Activated CD4-positive, alpha-beta T cell treated with anti-CD3 and anti-CD28 coated beads, Interleukin-2, amount 10 ng/mL, durations not matched to agents 24 days and 14 days (primary cell): ENCODE data around the gene SENP7. TPM values are rescaled to one million over a fixed set of nuclear protein-coding genes. Genes with fewer than 3 reads are reported as not detected.
A peak's percentile ranks its signal among the peaks of the same experiment; 100 is the strongest.

ENCODE experiments used
- DNase-seq: peaks from one replicate; pipeline ENCODE4 v3.0.0; 2022
- H3K27ac Mint-ChIP-seq: one replicate; pipeline ENCODE4 v1.8.0; 2022; ENCODE audit warnings: mild to moderate bottlenecking, mixed read lengths
- H3K27me3 Mint-ChIP-seq: one replicate; pipeline ENCODE4 v1.8.0; 2022; ENCODE audit warnings: mixed read lengths
- H3K36me3 Mint-ChIP-seq: one replicate; pipeline ENCODE4 v1.8.0; 2022; ENCODE audit warnings: low read depth, mild to moderate bottlenecking, mixed read lengths
- H3K4me1 Mint-ChIP-seq: one replicate; pipeline ENCODE4 v1.8.0; 2021; ENCODE audit warnings: mixed read lengths
- H3K4me3 Mint-ChIP-seq: one replicate; pipeline ENCODE4 v1.8.0; 2022; ENCODE audit warnings: mild to moderate bottlenecking, moderate library complexity, mixed read lengths
- H3K9me3 Mint-ChIP-seq: one replicate; pipeline ENCODE4 v1.8.0; 2021; ENCODE audit warnings: mixed read lengths
- intact Hi-C: fragments of 100-400 bp; cut with micrococcal nuclease; formaldehyde crosslinking; loops from one replicate; pipeline ENCODE4 v1.15.1; 2023
- total RNA-seq: library from RNA; stranded (reverse); gene quantifications from 2 replicates; pipeline ENCODE4 v1.2.3, GENCODE V29; 2022

SENP7 gene
- total RNA-seq, 1 donor from 2014 or later = 9.5 TPM

DNA sequence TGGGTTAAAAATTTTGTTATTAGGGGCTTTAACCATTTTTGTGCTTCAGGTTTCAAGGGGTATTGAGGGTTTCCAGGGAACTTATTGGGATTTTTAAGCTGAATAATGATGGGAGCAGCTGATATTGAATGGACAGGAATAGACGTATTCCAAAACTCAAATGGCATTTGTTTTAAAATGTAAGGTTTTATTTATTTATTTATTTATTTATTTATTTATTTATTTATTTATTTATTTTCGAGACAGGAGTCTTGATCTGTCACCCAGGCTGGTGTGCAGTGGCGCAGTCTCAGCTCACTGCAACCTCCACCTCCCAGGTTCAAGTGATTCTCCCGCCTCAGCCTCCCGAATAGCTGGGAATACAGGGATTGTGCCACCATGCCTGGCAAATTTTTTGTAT, 22.2 kb upstream of the SENP7 start:
- DNase-seq = no peak
- intact Hi-C loops = no loop called here
- Mint-ChIP-seq H3K36me3 (peaks cover 3% of the 10 kb centered on the region), H3K4me1 (peaks cover 21% of the 10 kb centered on the region), H3K27me3 (peaks cover 3% of the 10 kb centered on the region), H3K27ac (no peak overlapping the region), H3K9me3 (peaks cover 6% of the 10 kb centered on the region), H3K4me3 (no peak overlapping the region)

DNA sequence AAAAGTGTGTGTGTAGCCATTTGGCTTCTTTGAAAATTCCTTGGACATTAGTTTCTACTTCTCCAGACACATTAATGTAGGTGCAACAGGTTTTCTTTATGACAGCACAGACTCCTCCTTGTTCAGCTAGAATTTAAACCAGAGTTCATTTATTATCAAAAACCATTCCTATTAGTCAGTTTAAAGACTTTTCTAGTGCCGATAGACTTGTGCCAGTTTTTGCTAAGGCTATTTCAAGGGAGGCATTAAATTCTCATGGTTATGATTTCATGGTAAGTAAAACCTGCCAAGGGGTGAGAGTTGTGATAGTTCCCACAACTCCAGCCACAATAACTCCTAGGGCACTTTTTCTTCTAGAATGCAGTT, 20.6 kb upstream of the SENP7 start:
- peaks cover 26% of the 10 kb centered on the region for H3K4me1 Mint-ChIP-seq

DNA sequence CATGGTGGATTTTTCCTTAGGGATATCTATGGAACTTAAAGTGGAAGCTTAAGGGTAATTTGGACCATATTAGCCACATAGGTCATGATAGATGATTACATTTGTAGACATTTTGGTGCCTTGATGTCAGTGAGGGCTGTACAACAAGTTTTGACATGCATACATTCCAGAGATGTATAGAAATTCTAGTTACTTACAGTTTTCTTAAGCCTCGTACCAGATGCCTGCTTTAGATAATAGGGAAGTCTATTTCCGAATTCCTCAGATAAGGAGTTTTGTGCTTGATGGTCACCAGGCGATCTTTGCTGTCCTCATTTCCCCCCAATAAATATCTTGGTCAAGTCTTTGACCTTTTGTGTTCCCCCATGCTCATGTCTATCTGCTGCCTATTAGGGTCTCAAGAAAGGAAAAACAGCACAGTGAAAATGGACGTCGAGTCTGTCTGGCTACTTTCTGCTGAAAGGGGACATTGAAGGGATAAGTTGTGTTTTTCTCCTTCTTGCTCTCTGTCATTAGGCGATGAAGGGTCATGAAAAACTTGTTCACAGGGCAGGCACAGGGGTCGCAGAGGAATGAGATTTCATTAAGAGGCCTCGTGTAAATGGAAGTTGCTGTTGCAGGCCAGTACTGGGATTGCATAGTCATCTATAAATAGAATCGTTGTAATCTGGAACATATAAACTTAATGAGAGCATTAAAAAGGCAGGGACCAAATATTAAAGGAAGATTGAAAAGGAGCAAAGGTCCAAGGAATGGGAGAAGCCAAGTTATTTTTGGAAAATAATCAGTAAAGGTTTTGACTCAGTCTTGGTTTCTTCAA, 20.0 kb upstream of the SENP7 start:
- H3K4me3 Mint-ChIP-seq = no peak overlapping the region
- peaks cover 6% of the 10 kb centered on the region for H3K9me3 Mint-ChIP-seq
- H3K4me1 Mint-ChIP-seq = peaks cover 26% of the 10 kb centered on the region
- intact Hi-C loops = no loop called here
- DNase-seq = no peak
- peaks cover 4% of the 10 kb centered on the region for H3K36me3 Mint-ChIP-seq
- no peak overlapping the region for H3K27ac Mint-ChIP-seq
- H3K27me3 Mint-ChIP-seq = no peaks in the 10 kb centered on the region

More for the DNA sequence above, 20.6 kb upstream of the SENP7 start:
- Mint-ChIP-seq H3K27ac (no peak overlapping the region), H3K36me3 (peaks cover 4% of the 10 kb centered on the region), H3K9me3 (peaks cover 6% of the 10 kb centered on the region), H3K27me3 (no peaks in the 10 kb centered on the region), H3K4me3 (no peak overlapping the region)
- DNase-seq = no peak
- intact Hi-C loops = no loop called here

DNA sequence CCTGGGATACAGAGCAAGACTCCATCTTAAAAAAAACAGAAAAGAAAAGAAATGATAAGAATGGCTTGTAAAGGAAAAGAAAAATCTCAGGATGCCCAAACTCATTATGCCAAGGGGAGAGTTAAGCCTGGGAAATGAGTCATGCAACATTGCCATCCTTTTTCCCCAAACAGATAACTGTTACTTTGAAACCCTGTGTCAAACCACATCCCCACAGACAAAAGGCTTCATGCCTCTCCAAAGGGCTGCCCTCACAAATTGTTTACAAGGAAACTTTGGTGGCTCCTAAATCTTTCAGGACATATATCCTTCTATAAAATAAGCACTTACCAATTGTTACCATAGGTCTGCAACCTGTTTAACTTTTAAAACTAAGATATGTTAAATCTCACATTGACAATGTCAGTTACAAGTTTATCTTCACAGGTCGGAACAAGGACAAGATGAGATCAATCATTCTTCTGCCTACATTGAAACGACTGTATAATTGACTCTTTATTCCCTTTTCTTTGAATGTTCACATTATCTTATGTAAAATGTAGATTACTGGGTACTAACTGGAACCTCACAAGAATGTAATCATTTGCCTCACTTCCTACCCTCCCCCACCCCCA, 18.6 kb upstream of the SENP7 start:
- Mint-ChIP-seq H3K4me1 (peaks cover 26% of the 10 kb centered on the region), H3K36me3 (peaks cover 7% of the 10 kb centered on the region), H3K27me3 (no peaks in the 10 kb centered on the region), H3K27ac (peak overlapping the region; percentile 56), H3K4me3 (peak overlapping the region; percentile 21), H3K9me3 (peaks cover 16% of the 10 kb centered on the region)
- peak; percentile 65 for DNase-seq
- intact Hi-C loops = loop anchor here (1.0 kb wide), 1 partner anchor 13 kb away; no protein-coding TSS in a partner anchor

DNA sequence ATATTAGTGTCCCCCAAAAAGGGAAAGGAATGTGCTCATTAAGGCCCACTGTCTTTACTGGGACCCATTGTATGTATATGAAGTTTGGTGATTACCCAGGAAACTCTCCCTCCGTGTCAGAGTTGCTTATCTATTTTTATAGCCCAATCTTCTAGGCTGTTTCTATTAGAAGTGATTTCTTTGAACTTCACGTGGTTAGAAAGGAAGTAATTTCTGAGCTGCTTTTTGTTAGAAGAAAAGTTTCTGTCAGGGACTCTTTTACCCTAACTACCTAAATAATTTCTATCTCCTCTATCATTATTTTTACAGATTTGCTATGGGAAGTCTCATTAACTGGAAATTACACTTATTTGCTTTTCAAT, 17.7 kb upstream of the SENP7 start:
- peaks cover 14% of the 10 kb centered on the region for H3K9me3 Mint-ChIP-seq
- intact Hi-C loops = loop anchor here (1.0 kb wide), 1 partner anchor 12 kb away; no protein-coding TSS in a partner anchor
- no peak overlapping the region for H3K27ac Mint-ChIP-seq
- H3K27me3 Mint-ChIP-seq = no peaks in the 10 kb centered on the region
- peak overlapping the region; percentile 2 for H3K4me3 Mint-ChIP-seq
- H3K36me3 Mint-ChIP-seq = peaks cover 7% of the 10 kb centered on the region
- no peak for DNase-seq
- H3K4me1 Mint-ChIP-seq = peaks cover 26% of the 10 kb centered on the region

DNA sequence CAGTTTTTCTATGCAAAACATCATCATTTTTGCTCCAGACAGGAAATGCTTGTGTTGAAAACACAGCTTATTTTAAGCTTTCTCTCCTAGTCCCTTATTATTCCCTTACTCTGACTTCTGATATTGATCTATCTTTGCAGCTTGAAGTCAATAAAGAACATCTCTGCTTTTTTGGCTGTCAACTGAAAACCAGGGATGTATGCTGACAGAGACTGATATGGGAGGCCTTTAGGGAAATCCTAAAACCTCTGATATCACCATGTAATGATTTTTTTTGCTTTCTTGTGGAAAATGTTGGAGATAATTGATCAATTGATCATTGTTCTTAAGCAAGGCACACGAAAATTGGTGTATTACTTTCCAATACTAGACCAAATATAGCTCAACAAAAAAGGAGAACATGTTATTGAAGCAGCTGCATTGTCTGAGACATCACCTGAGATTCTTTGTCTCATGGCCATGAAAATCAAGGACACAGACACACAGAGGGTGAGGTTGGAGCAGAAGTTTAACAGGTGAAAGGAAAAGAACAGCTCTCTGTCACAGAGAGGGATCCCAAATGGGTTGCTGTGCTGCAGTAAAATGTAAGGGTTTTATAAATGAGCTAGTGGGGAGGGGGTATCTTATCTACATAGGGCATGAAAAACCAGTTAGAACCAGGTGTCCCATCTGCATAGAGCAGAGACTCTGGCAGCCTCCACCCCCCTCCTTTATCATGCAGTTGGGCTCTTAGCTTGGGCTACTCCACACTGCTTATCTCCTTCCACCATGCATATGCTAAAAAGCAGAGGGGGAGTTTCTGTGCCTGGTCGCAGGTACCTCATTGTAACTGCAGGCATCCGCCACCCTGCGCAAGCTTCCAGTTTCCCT, 17.0 kb upstream of the SENP7 start:
- H3K27ac Mint-ChIP-seq = no peak overlapping the region
- peaks cover 16% of the 10 kb centered on the region for H3K9me3 Mint-ChIP-seq
- peaks cover 26% of the 10 kb centered on the region for H3K4me1 Mint-ChIP-seq
- no peaks in the 10 kb centered on the region for H3K27me3 Mint-ChIP-seq
- H3K4me3 Mint-ChIP-seq = peak overlapping the region; percentile 2
- intact Hi-C loops = no loop called here
- H3K36me3 Mint-ChIP-seq = peaks cover 10% of the 10 kb centered on the region
- DNase-seq = no peak

DNA sequence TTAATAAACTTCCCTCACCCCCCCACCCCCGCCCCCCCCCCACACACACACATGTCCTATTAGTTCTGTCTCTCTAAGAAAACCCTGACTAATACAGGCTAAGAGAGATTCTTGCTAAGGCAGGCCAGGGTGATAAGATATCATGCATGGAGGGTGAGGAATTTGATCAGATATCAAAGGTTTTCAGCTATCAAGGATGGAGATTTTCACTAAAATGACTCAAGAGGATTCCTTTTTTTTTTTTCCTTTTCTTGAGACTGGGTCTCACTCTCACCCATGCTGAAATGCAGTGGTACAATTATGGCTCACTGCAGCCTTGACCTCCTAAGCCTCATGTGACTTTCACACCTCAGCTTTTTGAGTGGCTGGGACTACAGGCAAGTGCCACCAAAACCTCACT, 14.9 kb upstream of the SENP7 start:
- no peak overlapping the region for H3K4me3 Mint-ChIP-seq
- no peak overlapping the region for H3K27ac Mint-ChIP-seq
- no peaks in the 10 kb centered on the region for H3K27me3 Mint-ChIP-seq
- H3K9me3 Mint-ChIP-seq = peaks cover 20% of the 10 kb centered on the region
- no peak for DNase-seq
- H3K4me1 Mint-ChIP-seq = peaks cover 26% of the 10 kb centered on the region
- intact Hi-C loops = no loop called here
- H3K36me3 Mint-ChIP-seq = peaks cover 19% of the 10 kb centered on the region

DNA sequence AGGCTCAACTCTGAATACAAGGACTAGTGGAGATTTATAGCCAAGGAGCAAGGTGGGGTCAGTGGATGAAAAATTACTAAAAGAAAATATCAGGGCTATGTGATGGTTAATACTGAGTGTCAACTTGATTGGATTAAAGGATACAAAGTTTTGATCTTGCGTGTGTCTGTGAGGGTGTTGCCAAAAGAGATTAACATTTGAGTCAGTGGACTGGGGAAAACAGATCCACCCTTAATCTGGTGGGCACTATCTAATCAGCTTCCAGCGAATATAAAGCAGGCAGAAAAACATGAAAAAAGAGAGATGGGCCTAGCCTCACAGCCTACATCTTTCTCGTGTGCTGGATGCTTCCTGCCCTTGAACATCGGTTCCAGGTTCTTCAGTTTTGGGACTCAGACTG, 14.4 kb upstream of the SENP7 start:
- H3K27me3 Mint-ChIP-seq = no peaks in the 10 kb centered on the region

DNA sequence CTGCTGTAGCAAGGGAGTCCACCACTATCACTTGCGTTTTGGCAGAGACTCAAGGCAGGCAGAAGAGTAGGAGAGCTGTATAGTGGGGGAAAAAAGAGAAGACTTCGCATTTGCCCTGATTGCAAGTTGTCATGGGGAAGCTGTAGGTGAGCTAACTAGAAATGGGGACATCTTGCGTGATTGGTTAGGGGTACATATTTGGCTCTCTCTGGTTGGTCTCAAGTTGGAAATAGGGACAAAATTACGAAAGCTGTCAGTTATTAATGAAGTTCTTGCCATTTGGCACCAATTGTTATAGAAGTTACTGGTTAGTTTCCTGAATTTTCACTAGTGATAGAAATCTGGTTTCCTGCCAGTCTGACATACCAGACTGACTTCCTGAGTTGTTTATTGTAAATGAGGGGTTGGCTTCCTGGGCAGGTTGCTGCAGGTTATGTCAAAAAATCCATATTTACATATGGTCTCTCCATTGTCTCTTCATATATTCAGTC, 8.2 kb upstream of the SENP7 start:
- Mint-ChIP-seq H3K4me3 (peak overlapping the region; percentile 72), H3K27ac (peak overlapping the region; percentile 79), H3K9me3 (peaks cover 9% of the 10 kb centered on the region), H3K36me3 (peaks cover 17% of the 10 kb centered on the region), H3K4me1 (peaks cover 39% of the 10 kb centered on the region), H3K27me3 (no peaks in the 10 kb centered on the region)
- intact Hi-C loops = no loop called here
- peak; percentile 66 for DNase-seq

More for the DNA sequence above, 14.4 kb upstream of the SENP7 start:
- H3K9me3 Mint-ChIP-seq = peaks cover 20% of the 10 kb centered on the region
- H3K36me3 Mint-ChIP-seq = peaks cover 20% of the 10 kb centered on the region
- intact Hi-C loops = no loop called here
- no peak for DNase-seq
- no peak overlapping the region for H3K27ac Mint-ChIP-seq
- peaks cover 26% of the 10 kb centered on the region for H3K4me1 Mint-ChIP-seq
- no peak overlapping the region for H3K4me3 Mint-ChIP-seq

DNA sequence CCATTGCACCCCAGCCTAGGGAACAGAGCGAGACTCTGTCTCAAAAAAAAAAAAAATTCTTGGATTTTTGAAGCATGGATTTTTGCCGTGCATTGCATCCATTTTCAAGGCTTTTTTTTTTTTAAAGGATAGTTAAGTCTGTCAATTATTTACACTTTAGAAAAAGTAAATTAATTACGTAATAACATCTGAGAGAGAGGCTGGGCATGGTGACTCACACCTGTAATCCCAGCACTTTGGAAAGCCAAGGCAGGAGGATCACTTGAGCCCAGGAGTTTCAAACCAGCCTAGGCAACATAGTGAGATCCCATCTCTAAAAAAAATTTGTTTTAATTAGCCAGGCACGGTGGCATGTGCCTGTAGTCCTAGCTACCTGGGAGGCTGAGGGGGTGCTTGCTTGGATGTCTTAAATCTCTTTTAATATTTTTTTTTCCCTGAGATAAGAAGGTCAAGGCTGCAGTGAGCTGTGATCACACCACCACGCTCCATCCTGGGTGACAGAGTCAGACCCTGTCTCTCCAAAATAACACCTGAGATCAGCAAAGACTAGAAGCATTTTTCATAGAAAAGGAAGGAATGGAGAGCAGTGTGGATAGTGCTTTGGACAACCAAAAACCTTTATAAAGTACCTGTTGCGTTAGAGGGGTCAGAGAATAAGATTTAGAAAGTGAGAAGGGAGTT, 6.8 kb upstream of the SENP7 start:
- H3K27ac Mint-ChIP-seq = peak overlapping the region; percentile 10
- H3K9me3 Mint-ChIP-seq = peaks cover 5% of the 10 kb centered on the region
- H3K36me3 Mint-ChIP-seq = peaks cover 13% of the 10 kb centered on the region
- DNase-seq = no peak
- no peaks in the 10 kb centered on the region for H3K27me3 Mint-ChIP-seq
- peaks cover 39% of the 10 kb centered on the region for H3K4me1 Mint-ChIP-seq
- intact Hi-C loops = loop anchor here (2.0 to 5.0 kb wide), 5 partner anchors 139 to 1118 kb away; partner anchors contain the start of genes CEP97, LNP1, TOMM70 and ZBTB11
- H3K4me3 Mint-ChIP-seq = no peak overlapping the region

DNA sequence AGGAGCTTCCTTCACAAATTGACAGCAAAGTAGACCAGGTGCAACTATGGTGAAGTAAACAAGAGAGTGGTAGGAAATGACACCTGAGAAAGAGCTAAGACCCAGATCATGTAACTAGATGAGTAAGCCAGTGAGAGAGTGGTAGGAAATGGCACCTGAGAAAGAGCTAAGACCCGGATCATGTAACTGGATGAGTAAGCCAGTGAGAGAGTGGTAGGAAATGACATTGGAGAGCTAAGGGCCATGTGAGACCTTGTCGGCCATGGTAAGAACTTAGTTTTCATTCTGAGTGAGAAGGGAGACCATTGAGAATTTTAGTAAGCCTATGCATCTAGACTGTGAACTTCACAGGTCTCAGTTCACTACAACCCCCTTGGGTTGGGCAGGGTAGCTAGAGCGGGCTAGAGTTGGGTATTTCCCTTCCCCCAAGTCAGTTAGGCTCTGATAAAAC, 5.4 kb upstream of the SENP7 start:
- H3K27me3 Mint-ChIP-seq = no peaks in the 10 kb centered on the region
- peak overlapping the region; percentile 46 for H3K4me3 Mint-ChIP-seq
- no peaks in the 10 kb centered on the region for H3K9me3 Mint-ChIP-seq
- H3K27ac Mint-ChIP-seq = peak overlapping the region; percentile 92
- peaks cover 8% of the 10 kb centered on the region for H3K36me3 Mint-ChIP-seq
- intact Hi-C loops = loop anchor here (1.0 to 5.0 kb wide), 10 partner anchors 13 to 1116 kb away; partner anchors contain the start of genes CEP97, LNP1, PCNP and TOMM70
- peak; percentile 84 for DNase-seq
- H3K4me1 Mint-ChIP-seq = peaks cover 41% of the 10 kb centered on the region

DNA sequence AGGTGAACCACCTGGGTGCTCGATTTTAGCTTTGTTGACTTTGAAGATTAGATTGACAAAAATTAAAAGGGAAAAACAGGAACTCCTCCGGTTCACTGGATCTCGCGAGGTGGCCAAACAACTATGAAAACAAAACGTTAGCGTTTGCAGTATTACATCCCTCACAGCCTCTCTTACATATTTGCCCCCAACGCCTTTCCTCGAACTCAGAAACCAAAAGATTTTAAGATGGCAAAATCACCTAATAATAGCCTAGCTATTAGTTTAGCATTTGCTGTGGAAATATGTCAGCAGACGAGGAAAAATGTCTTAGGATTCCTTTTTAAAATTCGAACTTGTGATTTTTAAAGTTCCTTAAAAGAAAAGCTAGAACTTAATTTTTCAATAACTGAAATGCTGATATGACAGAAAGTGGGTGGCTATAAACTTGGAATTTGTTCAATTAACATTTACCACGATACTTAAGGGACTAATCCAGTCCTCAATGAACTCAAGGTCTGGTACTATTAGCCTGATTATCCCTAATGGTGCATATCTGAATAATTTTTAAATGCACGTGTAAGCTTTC, 491 bp upstream of the SENP7 start:
- intact Hi-C loops = loop anchor here (1.0 to 5.0 kb wide), 2 partner anchors 48 to 801 kb away; partner anchors contain the start of gene TRMT10C
- Mint-ChIP-seq H3K27me3 (peaks cover 3% of the 10 kb centered on the region), H3K27ac (peak overlapping the region; percentile 100), H3K36me3 (peaks cover 10% of the 10 kb centered on the region), H3K4me1 (peaks cover 33% of the 10 kb centered on the region), H3K4me3 (peak overlapping the region; percentile 99), H3K9me3 (no peaks in the 10 kb centered on the region)
- DNase-seq = no peak

DNA sequence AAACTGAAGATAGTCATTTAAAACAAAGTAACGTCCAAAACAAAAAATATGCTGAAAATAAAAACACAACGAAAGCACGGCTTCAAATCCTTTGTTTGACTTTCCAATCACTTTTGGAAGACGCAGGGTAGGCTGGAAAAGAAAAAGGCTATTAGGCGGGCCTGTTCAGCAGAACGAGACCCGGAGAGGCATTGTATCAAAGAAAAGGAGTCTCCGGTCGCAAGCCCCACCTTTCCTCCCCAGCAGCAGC, 691 bp downstream of the SENP7 start:
- Mint-ChIP-seq H3K27me3 (peaks cover 3% of the 10 kb centered on the region), H3K4me1 (peaks cover 27% of the 10 kb centered on the region), H3K27ac (peak overlapping the region; percentile 100), H3K36me3 (peaks cover 13% of the 10 kb centered on the region), H3K9me3 (peaks cover 3% of the 10 kb centered on the region), H3K4me3 (peak overlapping the region; percentile 99)
- intact Hi-C loops = loop anchor here (5.0 kb wide), 1 partner anchor 800 kb away; no protein-coding TSS in a partner anchor
- no peak for DNase-seq
